H1 (cell line): ENCODE data around the gene AKAP12. TPM values are rescaled to one million over a fixed set of nuclear protein-coding genes. Genes with fewer than 3 reads are reported as not detected.

Experiments used
- CHD7 ChIP-seq: fragments of 300-600 bp; sonication (generic); IDR thresholded peaks from 2 replicates; pipeline ENCODE4 v1.7.1; 2012; ENCODE audit warnings: low read length, moderate library complexity, mild to moderate bottlenecking, inconsistent platforms; ENCODE audit not compliant: insufficient replicate concordance
- KDM1A ChIP-seq: fragments of 200-600, 300-600 bp; sonication (generic); IDR thresholded peaks from 2 replicates; pipeline ENCODE4 v1.7.1; 2016; ENCODE audit warnings: mild to moderate bottlenecking, low read length, borderline replicate concordance
- PHF8 ChIP-seq: fragments of 200-600 bp; sonication (generic); conservative IDR thresholded peaks from 2 replicates; pipeline ENCODE4 v1.7.1; 2012; ENCODE audit warnings: low read depth, mild to moderate bottlenecking, inconsistent platforms, low read length, moderate library complexity
- POU5F1 ChIP-seq: IDR thresholded peaks from 2 replicates; pipeline ENCODE4 v1.6.1; 2011; ENCODE audit warnings: low read depth, mild to moderate bottlenecking, low read length, moderate library complexity
- RBBP5 ChIP-seq: IDR thresholded peaks from 2 replicates; pipeline ENCODE4 v1.7.1; 2012; ENCODE audit warnings: low read depth, mild to moderate bottlenecking, inconsistent platforms, low read length, moderate library complexity, borderline replicate concordance
- RFX5 ChIP-seq: IDR thresholded peaks from 2 replicates; pipeline ENCODE4 v1.6.1; 2011; ENCODE audit warnings: low read depth, low read length, improper control_type of control experiment, borderline replicate concordance
- SP1 ChIP-seq: IDR thresholded peaks from 2 replicates; pipeline ENCODE4 v1.6.1; 2011; ENCODE audit warnings: low read depth, low read length
- SRF ChIP-seq: IDR thresholded peaks from 2 replicates; pipeline ENCODE4 v1.6.1; 2011; ENCODE audit warnings: mild to moderate bottlenecking, low read depth, low read length, moderate library complexity
- TAF7 ChIP-seq: optimal IDR thresholded peaks from 2 replicates; pipeline ENCODE3; 2011; ENCODE audit warnings: low read depth, mild to moderate bottlenecking, inconsistent platforms, low read length, moderate library complexity, borderline replicate concordance
- polyA plus RNA-seq, 7 experiments: library from polyadenylated mRNA; depleted of rRNA in 3 of 7; stranded (reverse) in 5 of 7; unstranded in 2 of 7; fragments of >200 nt in 5 of 7; fragments of 200-250 nt in 2 of 7; gene quantifications; 1 replicate in 5 of 7; 2 replicates in 1 of 7; 4 replicates in 1 of 7; pipeline versions ENCODE4 v1.2.1 to v1.2.3, GENCODE V29; 2011 to 2013; ENCODE audit warnings: missing spikeins in 2 of 7, mixed read lengths in 2 of 7
- total RNA-seq: library from RNA; stranded (reverse); fragmentation: NEBNext Ultra II Directional; extraction: Animal tissue kit (Norgen Biotek cat#: 25700); gene quantifications from 2 replicates; pipeline ENCODE4 v1.2.1, GENCODE V29; 2021
- TF ChIP-seq, protein P1 (sequence below): IDR thresholded peaks from 2 replicates; pipeline ENCODE4 v1.6.1; 2012; ENCODE audit warnings: inconsistent platforms

The AKAP12 gene
- total and polyA plus RNA-seq, 2 of the 8 experiments (the other 6 are each of a cell fraction or from before 2014, with no cell fraction given): 14.6 to 79.2 TPM

DNA sequence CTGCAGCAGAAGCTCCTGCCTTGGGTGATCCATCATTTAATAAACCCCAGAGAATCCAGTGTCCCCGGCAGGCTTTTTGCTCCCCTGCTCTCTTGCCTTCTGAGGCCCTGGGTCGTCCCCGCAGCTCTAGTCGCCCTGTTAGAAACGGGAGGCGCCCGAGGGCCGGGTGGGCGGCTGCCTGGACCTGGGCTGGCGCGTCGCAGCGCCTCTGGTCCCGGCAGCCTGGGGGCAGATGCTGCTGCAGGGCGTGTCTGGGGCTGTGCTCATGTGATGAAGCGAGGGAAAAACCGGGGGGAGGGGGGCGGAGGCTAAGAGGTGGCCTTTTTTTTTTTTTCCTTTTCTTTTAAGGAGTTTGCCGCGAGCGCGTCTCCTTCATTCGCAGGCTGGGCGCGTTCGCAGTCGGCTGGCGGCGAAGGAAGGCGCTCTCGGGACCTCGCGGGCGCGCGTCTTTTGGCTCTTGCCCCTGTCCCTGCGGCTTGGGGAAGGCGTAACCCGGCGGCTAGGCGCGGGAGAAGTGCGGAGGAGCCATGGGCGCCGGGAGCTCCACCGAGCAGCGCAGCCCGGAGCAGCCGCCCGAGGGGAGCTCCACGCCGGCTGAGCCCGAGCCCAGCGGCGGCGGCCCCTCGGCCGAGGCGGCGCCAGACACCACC is 394 bp downstream of the AKAP12 start (continued):
- TF ChIP-seq SP1: peak; percentile 51; the same call in 1 of the 2 replicates
- no peak for TF ChIP-seq SRF
- no peak for TF ChIP-seq CHD7
- peak; percentile 92 for TF ChIP-seq TAF7
- TF ChIP-seq POU5F1: no peak
- peak; percentile 81 for TF ChIP-seq RBBP5
- TF ChIP-seq PHF8: peak; percentile 55; the same call in 1 of the 2 replicates
- no peak for TF ChIP-seq RFX5
- no peak for TF ChIP-seq KDM1A
- TF ChIP-seq, protein P1, sequence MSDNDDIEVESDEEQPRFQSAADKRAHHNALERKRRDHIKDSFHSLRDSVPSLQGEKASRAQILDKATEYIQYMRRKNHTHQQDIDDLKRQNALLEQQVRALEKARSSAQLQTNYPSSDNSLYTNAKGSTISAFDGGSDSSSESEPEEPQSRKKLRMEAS: peak; percentile 63
